Activated CD8-positive, alpha-beta T cell treated with anti-CD3 and anti-CD28 coated beads for 36 hours (primary cell): ENCODE data around the gene JMJD8. TPM values are rescaled to one million over a fixed set of nuclear protein-coding genes. Genes with fewer than 3 reads are reported as not detected.

ENCODE experiments used
- ATAC-seq: fragments of 200-7000 bp; cut with Tn5 transposase; one replicate; pipeline ENCODE4 v1.10.0; 2021; ENCODE audit warnings: mild to moderate bottlenecking, moderate library complexity
- CTCF ChIA-PET: fragments of 350-600 bp; sonication (Branson Sonifier 250); formaldehyde crosslinking; loops from one replicate; lab custom pipeline; 2021; ENCODE audit warnings: antibody characterized with exemption; lab: Charles Lee
- POLR2A ChIA-PET: fragments of 350-600 bp; sonication (Branson Sonifier 250); formaldehyde crosslinking; loops from one replicate; lab custom pipeline; 2021; ENCODE audit warnings: antibody characterized with exemption; lab: Charles Lee
- DNase-seq: peaks from one replicate; pipeline ENCODE4 v3.0.0-alpha.2; 2020
- H3K27ac Mint-ChIP-seq: one replicate; pipeline ENCODE4 v1.8.0; 2021; ENCODE audit warnings: mild to moderate bottlenecking, mixed read lengths
- H3K27me3 Mint-ChIP-seq: one replicate; pipeline ENCODE4 v1.8.0; 2021; ENCODE audit warnings: mixed read lengths
- H3K36me3 Mint-ChIP-seq: one replicate; pipeline ENCODE4 v1.8.0; 2021; ENCODE audit warnings: low read depth, mixed read lengths
- H3K4me1 Mint-ChIP-seq: one replicate; pipeline ENCODE4 v1.8.0; 2021; ENCODE audit warnings: low read depth, mixed read lengths
- H3K4me3 Mint-ChIP-seq: one replicate; pipeline ENCODE4 v1.8.0; 2021; ENCODE audit warnings: mild to moderate bottlenecking, moderate library complexity, mixed read lengths
- H3K9me3 Mint-ChIP-seq: one replicate; pipeline ENCODE4 v1.8.0; 2021; ENCODE audit warnings: mixed read lengths
- intact Hi-C: fragments of 100-400 bp; cut with micrococcal nuclease; formaldehyde crosslinking; loops from one replicate; pipeline ENCODE4 v1.10.0; 2022
- total RNA-seq, 2 experiments: library from RNA; stranded (reverse); gene quantifications; one replicate each; pipeline ENCODE4 v1.2.3, GENCODE V29; 2021
- TF ChIP-seq, protein P1 (sequence below): fragments of 200-600 bp; IDR thresholded peaks from one replicate; pipeline ENCODE4 v1.8.0; 2022; ENCODE audit warnings: antibody characterized with exemption, mild to moderate bottlenecking

JMJD8 gene
- total RNA-seq, 2 experiments from 2014 or later: 26.2 to 28.7 TPM

DNA sequence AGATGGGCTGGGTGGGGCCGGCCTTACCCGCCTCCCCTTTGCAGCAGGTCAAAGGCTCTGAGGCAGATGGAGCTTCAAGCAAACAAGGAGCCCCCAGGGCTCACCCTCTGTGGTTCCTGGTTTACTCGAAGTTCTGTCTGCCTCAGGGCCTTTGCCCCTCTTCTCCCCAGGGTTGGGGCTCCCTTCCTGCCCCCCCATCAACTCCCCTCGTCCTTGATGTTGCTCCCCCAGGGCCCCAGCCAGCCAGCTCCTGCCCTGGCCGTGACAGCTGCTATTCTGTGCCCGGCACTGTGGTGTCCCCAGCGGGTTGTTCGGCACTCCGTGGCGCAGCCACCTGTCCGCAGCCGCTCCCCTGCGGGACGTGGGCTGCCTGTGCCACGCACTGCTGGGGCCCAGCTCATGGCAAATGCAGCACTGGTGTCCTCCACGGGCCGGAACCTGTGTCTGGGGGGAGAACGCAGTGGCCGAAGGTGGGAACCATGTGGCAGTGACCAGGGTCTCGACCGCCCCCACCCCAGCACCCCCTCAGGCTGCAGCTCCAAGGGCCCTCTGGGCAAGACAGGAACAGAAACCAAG lies 26.5 kb upstream of the JMJD8 start:
- ChIA-PET POLR2A (interaction anchor here (0.7 to 1.5 kb wide), 2 partner anchors 9 to 15 kb away, joined by 3 to 6 read pairs; no protein-coding TSS in a partner anchor), CTCF (interaction anchor here (0.7 to 11.9 kb wide), 5 partner anchors 19 to 392 kb away, joined by 3 to 207 read pairs (median 4); partner anchors contain the start of genes ANTKMT, CCDC78, CHTF18 and HAGHL)
- intact Hi-C loops: no loop called here
- H3K36me3 Mint-ChIP-seq: no peaks in the 10 kb centered on the region
- TF ChIP-seq, protein P1, sequence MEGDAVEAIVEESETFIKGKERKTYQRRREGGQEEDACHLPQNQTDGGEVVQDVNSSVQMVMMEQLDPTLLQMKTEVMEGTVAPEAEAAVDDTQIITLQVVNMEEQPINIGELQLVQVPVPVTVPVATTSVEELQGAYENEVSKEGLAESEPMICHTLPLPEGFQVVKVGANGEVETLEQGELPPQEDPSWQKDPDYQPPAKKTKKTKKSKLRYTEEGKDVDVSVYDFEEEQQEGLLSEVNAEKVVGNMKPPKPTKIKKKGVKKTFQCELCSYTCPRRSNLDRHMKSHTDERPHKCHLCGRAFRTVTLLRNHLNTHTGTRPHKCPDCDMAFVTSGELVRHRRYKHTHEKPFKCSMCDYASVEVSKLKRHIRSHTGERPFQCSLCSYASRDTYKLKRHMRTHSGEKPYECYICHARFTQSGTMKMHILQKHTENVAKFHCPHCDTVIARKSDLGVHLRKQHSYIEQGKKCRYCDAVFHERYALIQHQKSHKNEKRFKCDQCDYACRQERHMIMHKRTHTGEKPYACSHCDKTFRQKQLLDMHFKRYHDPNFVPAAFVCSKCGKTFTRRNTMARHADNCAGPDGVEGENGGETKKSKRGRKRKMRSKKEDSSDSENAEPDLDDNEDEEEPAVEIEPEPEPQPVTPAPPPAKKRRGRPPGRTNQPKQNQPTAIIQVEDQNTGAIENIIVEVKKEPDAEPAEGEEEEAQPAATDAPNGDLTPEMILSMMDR: no peak
- peaks cover 43% of the 10 kb centered on the region for H3K27me3 Mint-ChIP-seq
- no peaks in the 10 kb centered on the region for H3K9me3 Mint-ChIP-seq
- no peak overlapping the region for H3K27ac Mint-ChIP-seq
- DNase-seq: no peak
- peaks cover 2% of the 10 kb centered on the region for H3K4me1 Mint-ChIP-seq
- H3K4me3 Mint-ChIP-seq: no peak overlapping the region
- no peak for ATAC-seq

DNA sequence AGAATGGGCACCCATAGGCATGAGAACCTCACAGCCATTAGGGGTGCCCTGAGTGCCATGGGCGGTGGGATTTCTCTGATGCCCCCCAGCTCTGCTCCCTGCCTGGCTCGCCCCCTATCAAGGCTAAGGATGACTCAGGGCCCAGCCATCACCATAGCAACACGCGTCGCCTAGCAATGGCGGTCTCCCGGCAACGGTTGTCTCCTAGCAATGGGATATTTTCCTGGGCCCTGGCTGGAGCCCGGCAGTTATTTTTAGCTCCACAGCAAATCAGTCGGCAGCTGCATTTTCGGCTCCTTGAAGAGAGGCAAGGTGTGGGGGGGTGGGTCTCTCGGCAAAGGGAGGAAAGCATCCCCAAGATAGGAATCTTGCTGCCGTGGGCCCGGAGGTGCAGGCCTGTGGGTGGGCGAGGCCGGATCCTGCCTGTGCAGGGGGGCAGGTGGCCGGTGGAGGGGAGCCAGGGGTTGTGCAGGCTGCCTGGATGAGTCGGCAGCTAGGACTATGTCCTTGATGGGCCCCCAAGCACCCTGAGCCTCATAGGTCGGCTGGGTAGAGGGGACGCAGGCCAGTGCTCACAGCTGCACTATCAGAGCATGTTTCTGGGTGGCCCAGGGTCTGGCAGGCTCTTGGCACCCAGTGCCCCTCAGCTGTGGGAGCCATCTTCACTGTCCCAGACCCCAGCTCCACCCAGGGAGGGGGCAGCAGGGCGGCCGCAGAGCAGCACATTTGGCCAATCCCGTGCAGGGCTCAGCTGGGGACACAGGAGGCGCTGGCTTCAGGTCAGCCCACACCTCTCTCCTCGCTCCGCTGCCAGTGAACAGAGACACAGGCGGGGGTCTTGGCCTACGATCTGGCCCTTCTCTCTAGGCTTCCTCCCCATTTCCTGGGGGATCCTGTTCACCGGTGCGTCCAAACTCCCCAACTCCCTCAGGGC lies 25.7 kb upstream of the JMJD8 start:
- H3K4me1 Mint-ChIP-seq: peaks cover 2% of the 10 kb centered on the region
- ATAC-seq (no peak), DNase-seq (peak; percentile 55)
- POLR2A ChIA-PET: interaction anchor here (0.7 to 1.5 kb wide), 2 partner anchors 8 to 16 kb away, joined by 3 to 6 read pairs; no protein-coding TSS in a partner anchor
- no peaks in the 10 kb centered on the region for H3K9me3 Mint-ChIP-seq
- H3K4me3 Mint-ChIP-seq: no peak overlapping the region
- no peak overlapping the region for H3K27ac Mint-ChIP-seq
- CTCF ChIA-PET: interaction anchor here (1.0 to 11.9 kb wide), 4 partner anchors 20 to 393 kb away, joined by 3 to 207 read pairs (median 76); partner anchors contain the start of genes ANTKMT, CCDC78, CHTF18 and HAGHL
- TF ChIP-seq, protein P1: no peak
- no peaks in the 10 kb centered on the region for H3K36me3 Mint-ChIP-seq
- intact Hi-C loops: no loop called here
- peaks cover 43% of the 10 kb centered on the region for H3K27me3 Mint-ChIP-seq

- H3K27me3 Mint-ChIP-seq: peaks cover 45% of the 10 kb centered on the region
- POLR2A ChIA-PET: no interaction called here
- DNase-seq (no peak), ATAC-seq (no peak)
- H3K27ac Mint-ChIP-seq: no peak overlapping the region
- H3K4me1 Mint-ChIP-seq: peaks cover 2% of the 10 kb centered on the region
- no peaks in the 10 kb centered on the region for H3K9me3 Mint-ChIP-seq
- intact Hi-C loops: no loop called here
- H3K4me3 Mint-ChIP-seq: no peak overlapping the region
- TF ChIP-seq, protein P1: no peak
- H3K36me3 Mint-ChIP-seq: no peaks in the 10 kb centered on the region
- CTCF ChIA-PET: interaction anchor here (8.1 to 11.9 kb wide), 2 partner anchors 21 to 77 kb away, joined by 149 to 207 read pairs; partner anchors contain the start of genes ANTKMT, CCDC78, CHTF18 and HAGHL
Measured at GRCh38 chr16:708959-709358, 24.8 kb upstream of the JMJD8 start.

DNA sequence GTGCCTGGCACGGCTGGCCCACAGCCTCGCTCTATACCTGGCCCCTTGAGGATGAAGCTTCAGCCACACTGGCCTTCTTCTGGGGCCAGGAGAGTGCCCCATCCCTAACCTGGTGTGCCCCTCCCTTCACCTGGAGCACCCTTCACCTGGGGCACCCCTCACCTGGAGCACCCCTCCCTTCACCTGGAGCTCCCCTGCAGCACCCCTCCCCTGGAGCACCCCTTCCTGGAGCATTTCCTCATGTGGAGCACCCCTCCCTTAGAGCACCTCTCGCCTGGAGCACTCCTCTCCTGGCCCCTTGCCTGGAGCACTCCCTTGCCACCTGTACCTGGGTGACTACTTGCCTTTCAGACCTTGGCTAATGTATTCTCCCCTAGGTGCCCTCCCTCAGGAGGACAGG lies 23.9 kb upstream of the JMJD8 start:
- peaks cover 49% of the 10 kb centered on the region for H3K27me3 Mint-ChIP-seq
- H3K4me1 Mint-ChIP-seq: peaks cover 2% of the 10 kb centered on the region
- H3K27ac Mint-ChIP-seq: no peak overlapping the region
- intact Hi-C loops: no loop called here
- DNase-seq (no peak), ATAC-seq (no peak)
- TF ChIP-seq, protein P1: no peak
- no peak overlapping the region for H3K4me3 Mint-ChIP-seq
- POLR2A ChIA-PET: interaction anchor here (0.7 kb wide), 1 partner anchor 18 kb away, joined by 3 read pairs; the partner anchor contains the start of gene WDR24
- no peaks in the 10 kb centered on the region for H3K9me3 Mint-ChIP-seq
- H3K36me3 Mint-ChIP-seq: no peaks in the 10 kb centered on the region
- CTCF ChIA-PET: interaction anchor here (1.0 to 11.9 kb wide), 5 partner anchors 8 to 395 kb away, joined by 3 to 207 read pairs (median 4); partner anchors contain the start of genes ANTKMT, CCDC78 and HAGHL
